DOHH2 (cell line): ENCODE data around the gene MAN1C1.

Experiments
- H3F3A ChIP-seq: fragments of 200-600 bp; sonication (generic), shearing (Covaris generic); 2 replicates; pipeline ENCODE4 v1.6.0; 2016; ENCODE audit warnings: antibody characterized with exemption, mild to moderate bottlenecking; ENCODE audit not compliant: control insufficient read depth, insufficient read depth
- H3K27ac ChIP-seq: fragments of 200-600 bp; sonication (generic); 2 replicates; pipeline ENCODE4 v1.5.1; 2014; ENCODE audit warnings: low read depth, mild to moderate bottlenecking, low read length, moderate library complexity
- H3K27me3 ChIP-seq: fragments of 200-600 bp; sonication (generic); 2 replicates; pipeline ENCODE4 v1.6.1; 2014; ENCODE audit warnings: mild to moderate bottlenecking, low read length, mixed read lengths; ENCODE audit not compliant: control insufficient read depth
- H3K36me3 ChIP-seq: fragments of 200-600 bp; sonication (generic); 2 replicates; pipeline ENCODE4 v1.6.1; 2014; ENCODE audit warnings: mild to moderate bottlenecking, low read length, moderate library complexity, mixed read lengths; ENCODE audit not compliant: control insufficient read depth
- H3K4me1 ChIP-seq: fragments of 200-600 bp; sonication (generic); 2 replicates; pipeline ENCODE4 v1.6.1; 2014; ENCODE audit warnings: mild to moderate bottlenecking, low read length, mixed read lengths; ENCODE audit not compliant: control insufficient read depth
- H3K4me2 ChIP-seq: fragments of 200-600 bp; sonication (generic); 2 replicates; pipeline ENCODE4 v1.6.0; 2014; ENCODE audit warnings: mild to moderate bottlenecking, low read length, moderate library complexity
- H3K4me3 ChIP-seq: fragments of 200-600 bp; sonication (generic); 2 replicates; pipeline ENCODE4 v1.5.1; 2014; ENCODE audit warnings: mild to moderate bottlenecking, low read length, mixed read lengths
- H3K79me2 ChIP-seq: fragments of 200-600 bp; sonication (generic); 2 replicates; pipeline ENCODE4 v1.6.1; 2014; ENCODE audit warnings: mild to moderate bottlenecking, low read length, mixed read lengths; ENCODE audit not compliant: control insufficient read depth
- H3K9me2 ChIP-seq: fragments of 200-600 bp; sonication (generic); replicated peaks from 2 replicates; pipeline ENCODE4 v1.6.1; 2014; ENCODE audit warnings: mild to moderate bottlenecking, low read length, mixed read lengths; ENCODE audit not compliant: control insufficient read depth
- H3K9me3 ChIP-seq: fragments of 200-600 bp; sonication (generic); 2 replicates; pipeline ENCODE4 v1.6.1; 2014; ENCODE audit warnings: antibody characterized with exemption, low read length, mixed read lengths; ENCODE audit not compliant: control insufficient read depth, insufficient read depth
- H4K20me1 ChIP-seq: fragments of 200-600 bp; sonication (generic); 2 replicates; pipeline ENCODE4 v1.6.0; 2014; ENCODE audit warnings: low read depth, mild to moderate bottlenecking, antibody characterized with exemption, low read length, moderate library complexity; ENCODE audit not compliant: control insufficient read depth, insufficient read depth
- EZH2phosphoT487 ChIP-seq: fragments of 200-600 bp; sonication (generic); IDR thresholded peaks from 2 replicates; pipeline ENCODE4 v1.6.1; 2017; ENCODE audit warnings: borderline replicate concordance, mild to moderate bottlenecking, antibody characterized with exemption, low read length, moderate library complexity, mixed read lengths
- TF ChIP-seq, protein P1 (sequence below): fragments of 200-600 bp; sonication (generic); IDR thresholded peaks from one replicate; pipeline ENCODE4 v1.5.1; 2014; ENCODE audit warnings: antibody characterized with exemption, mild to moderate bottlenecking, low read depth, low read length; ENCODE audit not compliant: poor library complexity, severe bottlenecking

The MAN1C1 gene

DNA sequence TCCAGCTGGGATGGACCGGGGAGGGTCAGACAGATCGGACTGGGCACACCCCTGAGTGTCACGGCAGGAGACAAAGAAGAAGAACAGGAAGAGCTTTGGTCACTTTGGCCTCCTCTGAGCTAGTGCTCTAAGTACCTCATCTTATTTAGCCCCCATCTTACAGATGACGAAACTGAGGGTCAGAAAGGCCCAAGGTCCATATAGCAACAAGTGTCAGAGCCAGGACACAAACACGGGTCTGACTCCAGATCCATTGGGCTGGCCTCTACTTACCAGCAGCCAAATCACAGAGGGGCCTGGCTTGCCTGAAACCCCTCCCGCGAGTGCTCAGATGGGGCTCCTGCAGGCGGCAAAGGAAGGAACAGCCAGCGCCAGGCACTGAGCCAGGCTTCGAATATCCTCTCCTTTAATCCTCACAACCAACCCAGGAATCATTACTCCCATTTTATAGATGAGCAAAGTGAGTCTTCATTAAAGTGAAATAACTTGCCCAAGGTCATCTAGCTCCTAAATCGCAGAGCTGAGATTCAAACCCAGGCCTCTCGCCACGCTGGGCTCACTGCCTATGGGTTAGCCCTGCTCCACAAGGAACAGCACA, 157.7 kb downstream of the MAN1C1 start:
- H3K9me3 ChIP-seq = no peaks in the 10 kb centered on the region
- TF ChIP-seq, protein P1, sequence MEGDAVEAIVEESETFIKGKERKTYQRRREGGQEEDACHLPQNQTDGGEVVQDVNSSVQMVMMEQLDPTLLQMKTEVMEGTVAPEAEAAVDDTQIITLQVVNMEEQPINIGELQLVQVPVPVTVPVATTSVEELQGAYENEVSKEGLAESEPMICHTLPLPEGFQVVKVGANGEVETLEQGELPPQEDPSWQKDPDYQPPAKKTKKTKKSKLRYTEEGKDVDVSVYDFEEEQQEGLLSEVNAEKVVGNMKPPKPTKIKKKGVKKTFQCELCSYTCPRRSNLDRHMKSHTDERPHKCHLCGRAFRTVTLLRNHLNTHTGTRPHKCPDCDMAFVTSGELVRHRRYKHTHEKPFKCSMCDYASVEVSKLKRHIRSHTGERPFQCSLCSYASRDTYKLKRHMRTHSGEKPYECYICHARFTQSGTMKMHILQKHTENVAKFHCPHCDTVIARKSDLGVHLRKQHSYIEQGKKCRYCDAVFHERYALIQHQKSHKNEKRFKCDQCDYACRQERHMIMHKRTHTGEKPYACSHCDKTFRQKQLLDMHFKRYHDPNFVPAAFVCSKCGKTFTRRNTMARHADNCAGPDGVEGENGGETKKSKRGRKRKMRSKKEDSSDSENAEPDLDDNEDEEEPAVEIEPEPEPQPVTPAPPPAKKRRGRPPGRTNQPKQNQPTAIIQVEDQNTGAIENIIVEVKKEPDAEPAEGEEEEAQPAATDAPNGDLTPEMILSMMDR = no peak
- no peak for TF ChIP-seq EZH2phosphoT487
- H3K27ac ChIP-seq = no peak overlapping the region
- no peak overlapping the region for H3K4me3 ChIP-seq
- H3K36me3 ChIP-seq = no peaks in the 10 kb centered on the region
- H3K79me2 ChIP-seq = no peaks in the 10 kb centered on the region
- H3K4me2 ChIP-seq = no peak overlapping the region
- no peaks in the 10 kb centered on the region for H4K20me1 ChIP-seq
- H3K9me2 ChIP-seq = no peaks in the 10 kb centered on the region
- H3K4me1 ChIP-seq = peaks cover 14% of the 10 kb centered on the region
- H3K27me3 ChIP-seq = peaks cover 38% of the 10 kb centered on the region
- H3F3A ChIP-seq = no peaks in the 10 kb centered on the region

DNA sequence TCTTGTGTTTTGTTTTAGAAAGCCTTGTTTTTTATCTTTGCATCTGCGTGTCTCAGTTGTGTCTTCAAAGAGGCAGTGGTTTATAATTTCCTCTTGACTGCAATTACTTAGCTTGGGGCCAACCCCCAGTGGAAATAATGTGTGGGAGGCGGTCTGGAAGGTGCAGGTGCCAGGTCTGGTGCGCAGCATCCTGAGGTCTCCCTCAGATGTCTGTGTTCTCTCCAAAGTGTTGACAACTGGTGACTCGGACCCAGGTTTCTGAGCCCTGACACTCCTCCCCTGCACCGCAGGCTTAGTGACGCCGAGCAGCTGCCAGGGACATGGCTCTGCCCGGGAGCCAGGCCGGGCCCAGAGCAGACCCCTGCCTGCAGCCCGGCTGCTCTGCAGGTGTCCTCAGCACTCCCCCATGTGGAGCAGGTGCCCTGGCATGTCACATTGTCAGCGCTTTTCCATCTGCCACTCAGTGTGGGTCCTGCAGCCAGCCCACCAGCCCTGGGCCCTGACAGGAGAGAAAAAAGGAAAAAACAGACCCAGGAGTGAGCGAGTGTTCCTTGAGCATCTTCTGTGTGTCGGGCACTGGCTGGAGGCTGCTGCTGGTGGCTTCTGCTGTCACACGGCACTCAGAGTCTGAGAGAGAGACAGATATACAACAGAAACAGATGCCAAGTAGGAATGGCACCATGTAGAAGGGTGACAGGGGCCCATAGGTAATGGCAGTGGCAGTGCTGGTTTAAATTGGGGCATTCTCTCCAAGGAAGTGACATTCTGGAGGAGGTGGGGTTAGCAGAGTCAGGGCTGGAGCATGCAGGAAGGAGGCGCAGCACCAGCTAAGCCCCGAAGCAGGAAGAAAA, 158.6 kb downstream of the MAN1C1 start:
- Histone ChIP-seq H4K20me1 (no peaks in the 10 kb centered on the region), H3K4me2 (no peak overlapping the region; the same call in 1 of the 2 replicates), H3K36me3 (no peaks in the 10 kb centered on the region), H3F3A (no peaks in the 10 kb centered on the region), H3K27me3 (peaks cover 36% of the 10 kb centered on the region), H3K27ac (no peak overlapping the region), H3K4me1 (peaks cover 14% of the 10 kb centered on the region), H3K9me3 (no peaks in the 10 kb centered on the region), H3K9me2 (no peaks in the 10 kb centered on the region), H3K4me3 (no peak overlapping the region), H3K79me2 (no peaks in the 10 kb centered on the region)
- TF ChIP-seq, protein P1 = no peak
- no peak for TF ChIP-seq EZH2phosphoT487

DNA sequence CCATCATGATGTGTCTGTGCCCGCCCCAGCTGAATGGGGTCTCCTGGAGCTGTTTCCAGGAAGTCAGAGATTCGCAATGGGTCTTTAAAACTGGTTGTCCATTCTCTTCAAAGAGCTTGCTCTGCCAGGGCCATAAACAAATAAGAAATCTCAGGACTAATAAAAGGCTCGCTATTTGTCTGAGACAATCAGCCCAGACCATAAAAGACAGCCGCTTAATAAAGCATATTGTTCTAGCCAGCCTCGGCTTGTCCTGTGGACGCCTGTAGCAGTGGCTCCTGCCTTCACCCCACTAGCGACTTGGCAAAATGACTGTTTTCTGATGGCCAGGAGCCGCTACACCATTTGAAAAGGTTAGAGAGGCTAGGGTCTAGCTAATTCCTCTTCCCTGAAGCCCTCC, 162.8 kb downstream of the MAN1C1 start:
- Histone ChIP-seq H3K9me2 (no peaks in the 10 kb centered on the region), H4K20me1 (no peaks in the 10 kb centered on the region), H3K4me2 (no peak overlapping the region), H3F3A (no peaks in the 10 kb centered on the region), H3K9me3 (no peaks in the 10 kb centered on the region), H3K36me3 (no peaks in the 10 kb centered on the region), H3K27ac (no peak overlapping the region), H3K27me3 (peaks cover 8% of the 10 kb centered on the region), H3K4me3 (no peak overlapping the region), H3K4me1 (peaks cover 8% of the 10 kb centered on the region; the same call in 1 of the 2 replicates), H3K79me2 (no peaks in the 10 kb centered on the region)
- TF ChIP-seq EZH2phosphoT487 = no peak
- TF ChIP-seq, protein P1 = no peak
